HCT116 (cell line): ENCODE data around the gene PNMA3.
"Not testable (repeated sequence)": the region's sequence is repeated elsewhere in the genome, so short reads cannot be mapped to it uniquely, and the experiment has no call there.

Experiments used
- CTCF ChIP-seq, 3 experiments: fragments of 200-600 bp in 1 of 3; sonication (generic) in 1 of 3; IDR thresholded peaks in 2 of 3; conservative IDR thresholded peaks in 1 of 3; 2 replicates each; pipeline ENCODE4 v1.5.1; 2012 to 2017; ENCODE audit warnings: low read depth in 2 of 3, low read length in 2 of 3, antibody characterized with exemption in 1 of 3, borderline replicate concordance in 1 of 3, control low read depth in 1 of 3, mild to moderate bottlenecking in 1 of 3, mixed read lengths in 1 of 3, mixed run types in 1 of 3, moderate library complexity in 1 of 3; ENCODE audit not compliant: insufficient read depth in 1 of 3
- EZH2 ChIP-seq: fragments of 200-600 bp; sonication (generic); IDR thresholded peaks from 2 replicates; pipeline ENCODE4 v1.6.1; 2017; ENCODE audit warnings: antibody characterized with exemption, mixed run types
- POLR2A ChIP-seq: IDR thresholded peaks from 2 replicates; pipeline ENCODE4 v1.7.0; 2011; ENCODE audit warnings: borderline replicate concordance; ENCODE audit not compliant: insufficient read depth, insufficient read length; ENCODE audit errors: extremely low read depth
- RAD21 ChIP-seq: IDR thresholded peaks from 2 replicates; pipeline ENCODE4 v1.6.1; 2012; ENCODE audit warnings: low read depth, mild to moderate bottlenecking
- REST ChIP-seq: IDR thresholded peaks from 2 replicates; pipeline ENCODE4 v1.6.1; 2012; ENCODE audit warnings: low read depth
- SP1 ChIP-seq: IDR thresholded peaks from 2 replicates; pipeline ENCODE4 v1.6.1; 2012; ENCODE audit warnings: low read depth
- YY1 ChIP-seq: IDR thresholded peaks from 2 replicates; pipeline ENCODE4 v1.6.1; 2011; ENCODE audit warnings: low read length, low read depth, moderate library complexity, mild to moderate bottlenecking; ENCODE audit not compliant: insufficient replicate concordance; ENCODE audit errors: extremely low read depth
- ZBTB33 ChIP-seq: IDR thresholded peaks from 2 replicates; pipeline ENCODE4 v1.6.1; 2011; ENCODE audit warnings: mild to moderate bottlenecking, low read length, moderate library complexity; ENCODE audit not compliant: insufficient replicate concordance; ENCODE audit errors: extremely low read depth

- not testable (repeated sequence) for TF ChIP-seq EZH2; YY1; CTCF (IDR thresholded peaks at IDR 0.05 in 2 of 3, conservative IDR thresholded peaks at IDR 0.05 in 1 of 3; ENCODE audit: borderline replicate concordance in 1 of 3, insufficient read depth in 1 of 3, low read depth in 2 of 3, low read length in 2 of 3); POLR2A; REST; RAD21; SP1; ZBTB33
Measured at GRCh38 chrX:153066402-153066801, 10.1 kb downstream of the PNMA3 start.
